Smooth muscle cell (in vitro differentiated cells): ENCODE data around the gene CSN3. TPM values are rescaled to one million over a fixed set of nuclear protein-coding genes. Genes with fewer than 3 reads are reported as not detected.

Experiments used
- DNase-seq: peaks from one replicate; lab custom pipeline; 2025; ENCODE audit not compliant: unreplicated experiment; lab: John Stamatoyannopoulos, UW
- H2AFZ ChIP-seq: fragments of 200-600 bp; sonication (generic); 2 replicates; pipeline ENCODE4 v1.6.0; 2016; ENCODE audit warnings: antibody characterized with exemption, low read depth, mild to moderate bottlenecking
- H3F3A ChIP-seq: fragments of 200-600 bp; sonication (generic); 2 replicates; pipeline ENCODE4 v1.6.0; 2017; ENCODE audit warnings: antibody characterized with exemption, low read depth
- H3K27ac ChIP-seq: fragments of 200-600 bp; sonication (generic); 2 replicates; pipeline ENCODE4 v1.5.1; 2016; ENCODE audit warnings: low read depth, mild to moderate bottlenecking
- H3K27me3 ChIP-seq: fragments of 200-600 bp; sonication (generic); 2 replicates; pipeline ENCODE4 v1.6.1; 2016; ENCODE audit warnings: low read depth, mild to moderate bottlenecking
- H3K36me3 ChIP-seq: fragments of 200-600 bp; sonication (generic); 2 replicates; pipeline ENCODE4 v1.5.1; 2016; ENCODE audit warnings: low read depth
- H3K4me1 ChIP-seq: fragments of 200-600 bp; sonication (generic); 2 replicates; pipeline ENCODE4 v1.5.1; 2016; ENCODE audit warnings: low read depth
- H3K4me2 ChIP-seq: fragments of 200-600 bp; sonication (generic); 2 replicates; pipeline ENCODE4 v1.6.0; 2016; ENCODE audit warnings: mild to moderate bottlenecking
- H3K4me3 ChIP-seq: fragments of 200-600 bp; sonication (generic); 2 replicates; pipeline ENCODE4 v1.5.1; 2016; ENCODE audit warnings: mild to moderate bottlenecking
- H3K79me2 ChIP-seq: fragments of 200-600 bp; sonication (generic); 2 replicates; pipeline ENCODE4 v1.6.0; 2016; ENCODE audit warnings: low read depth, mild to moderate bottlenecking
- H3K9ac ChIP-seq: fragments of 200-600 bp; sonication (generic); 2 replicates; pipeline ENCODE4 v1.6.0; 2016; ENCODE audit warnings: low read depth
- H3K9me3 ChIP-seq: fragments of 200-600 bp; sonication (generic); replicated peaks from 2 replicates; pipeline ENCODE4 v1.5.1; 2016; ENCODE audit warnings: low read depth
- H4K20me1 ChIP-seq: fragments of 200-600 bp; sonication (generic); 2 replicates; pipeline ENCODE4 v1.6.0; 2016; ENCODE audit warnings: low read depth
- WGBS: methylation state at CpG from one replicate; pipeline ENCODE4 v1.1.7; 2016; ENCODE audit warnings: low lambda C conversion rate; 5-methylcytosine and 5-hydroxymethylcytosine counted together
- polyA plus RNA-seq: library from polyadenylated mRNA; unstranded; fragments of >200 nt; fragmentation: Nextera tagmentation; extraction: Ambion mirVana; gene quantifications from 2 replicates; pipeline ENCODE4 v1.2.1, GENCODE V29; 2016
- total RNA-seq: library from RNA; depleted of rRNA; stranded (reverse); fragments of >200 nt; gene quantifications from 2 replicates; pipeline ENCODE4 v1.2.3, GENCODE V29; 2014
- TF ChIP-seq, protein P1 (sequence below): fragments of 200-600 bp; sonication (generic); IDR thresholded peaks from 2 replicates; pipeline ENCODE4 v1.5.1; 2017; ENCODE audit warnings: borderline replicate concordance, mild to moderate bottlenecking, antibody characterized with exemption; ENCODE audit not compliant: insufficient read depth, poor library complexity, severe bottlenecking

The CSN3 gene
- total and polyA plus RNA-seq, 2 experiments from 2014 or later: not detected

DNA sequence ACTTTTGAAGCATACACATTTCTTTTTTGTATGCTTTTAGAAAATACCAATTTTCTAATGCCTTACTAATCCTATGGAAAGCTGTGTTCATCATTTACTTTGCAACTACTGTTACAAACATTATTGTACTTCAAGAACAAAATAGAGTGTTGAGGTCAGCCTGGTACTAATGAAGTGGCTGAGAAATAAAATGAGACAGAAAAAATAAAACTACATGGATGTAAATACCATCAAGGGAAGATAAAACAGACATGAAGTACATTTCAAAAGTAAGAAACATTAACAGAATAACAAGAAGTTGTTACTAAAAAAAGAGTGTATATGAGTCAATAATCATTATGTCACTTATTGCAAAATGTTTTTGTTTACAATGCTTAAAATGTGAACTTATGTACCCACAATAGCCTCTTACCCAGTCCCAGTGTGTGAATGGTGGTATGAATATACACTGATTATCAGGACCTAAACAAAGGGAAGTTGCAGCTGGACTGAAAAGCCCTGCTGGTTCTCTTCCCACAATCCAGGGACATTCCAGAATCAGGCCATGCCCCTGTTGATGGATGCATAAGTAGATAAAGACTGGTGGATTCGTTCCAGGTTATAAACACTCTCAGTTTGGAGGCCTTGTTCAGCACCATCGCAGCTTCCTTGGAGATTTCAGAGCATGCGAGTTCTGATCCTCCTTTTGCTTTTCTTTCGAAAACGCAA, 2.4 kb upstream of the CSN3 start:
- Histone ChIP-seq H3K36me3 (no peaks in the 10 kb centered on the region), H3K9ac (no peak overlapping the region), H3K27me3 (no peaks in the 10 kb centered on the region), H3K4me3 (no peak overlapping the region), H3K79me2 (no peaks in the 10 kb centered on the region), H4K20me1 (no peaks in the 10 kb centered on the region), H3K4me1 (peaks cover 3% of the 10 kb centered on the region), H3K4me2 (peak overlapping the region; percentile 51), H3F3A (no peaks in the 10 kb centered on the region), H2AFZ (peak overlapping the region; percentile 23), H3K9me3 (no peaks in the 10 kb centered on the region), H3K27ac (peak overlapping the region; percentile 48)
- no peak for DNase-seq
- WGBS: 65% methylated on average over 5 of the region's 5 CpGs
- TF ChIP-seq, protein P1, sequence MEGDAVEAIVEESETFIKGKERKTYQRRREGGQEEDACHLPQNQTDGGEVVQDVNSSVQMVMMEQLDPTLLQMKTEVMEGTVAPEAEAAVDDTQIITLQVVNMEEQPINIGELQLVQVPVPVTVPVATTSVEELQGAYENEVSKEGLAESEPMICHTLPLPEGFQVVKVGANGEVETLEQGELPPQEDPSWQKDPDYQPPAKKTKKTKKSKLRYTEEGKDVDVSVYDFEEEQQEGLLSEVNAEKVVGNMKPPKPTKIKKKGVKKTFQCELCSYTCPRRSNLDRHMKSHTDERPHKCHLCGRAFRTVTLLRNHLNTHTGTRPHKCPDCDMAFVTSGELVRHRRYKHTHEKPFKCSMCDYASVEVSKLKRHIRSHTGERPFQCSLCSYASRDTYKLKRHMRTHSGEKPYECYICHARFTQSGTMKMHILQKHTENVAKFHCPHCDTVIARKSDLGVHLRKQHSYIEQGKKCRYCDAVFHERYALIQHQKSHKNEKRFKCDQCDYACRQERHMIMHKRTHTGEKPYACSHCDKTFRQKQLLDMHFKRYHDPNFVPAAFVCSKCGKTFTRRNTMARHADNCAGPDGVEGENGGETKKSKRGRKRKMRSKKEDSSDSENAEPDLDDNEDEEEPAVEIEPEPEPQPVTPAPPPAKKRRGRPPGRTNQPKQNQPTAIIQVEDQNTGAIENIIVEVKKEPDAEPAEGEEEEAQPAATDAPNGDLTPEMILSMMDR: no peak

DNA sequence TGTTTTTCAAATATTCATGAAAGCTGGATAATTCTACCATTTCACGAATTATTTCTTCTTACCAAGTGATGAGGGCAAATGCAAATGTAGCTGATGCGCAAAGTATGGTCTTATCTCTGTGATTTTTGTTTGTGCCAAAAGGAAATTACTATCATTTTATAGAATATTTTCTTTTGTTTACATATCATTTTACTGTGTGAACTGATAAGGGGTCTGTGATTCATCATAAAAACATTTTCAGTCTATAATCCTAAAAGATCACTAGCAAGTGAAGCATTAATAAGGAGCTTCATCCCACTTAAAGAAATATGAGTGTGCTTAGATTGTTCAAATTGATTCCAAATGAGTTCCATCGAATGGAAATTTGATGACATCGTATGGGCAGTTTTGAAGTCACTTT, 694 bp downstream of the CSN3 start:
- no peak for DNase-seq
- H3K4me3 ChIP-seq: no peak overlapping the region
- no peaks in the 10 kb centered on the region for H3K79me2 ChIP-seq
- no peak overlapping the region for H3K4me2 ChIP-seq
- 70% methylated on average over 4 of the region's 4 CpGs for WGBS
- no peaks in the 10 kb centered on the region for H3K36me3 ChIP-seq
- no peaks in the 10 kb centered on the region for H3K27me3 ChIP-seq
- H3K27ac ChIP-seq: no peak overlapping the region
- H3K4me1 ChIP-seq: peaks cover 3% of the 10 kb centered on the region
- H3K9ac ChIP-seq: no peak overlapping the region
- TF ChIP-seq, protein P1: no peak
- no peaks in the 10 kb centered on the region for H3F3A ChIP-seq
- no peak overlapping the region for H2AFZ ChIP-seq
- no peaks in the 10 kb centered on the region for H3K9me3 ChIP-seq
- H4K20me1 ChIP-seq: no peaks in the 10 kb centered on the region

DNA sequence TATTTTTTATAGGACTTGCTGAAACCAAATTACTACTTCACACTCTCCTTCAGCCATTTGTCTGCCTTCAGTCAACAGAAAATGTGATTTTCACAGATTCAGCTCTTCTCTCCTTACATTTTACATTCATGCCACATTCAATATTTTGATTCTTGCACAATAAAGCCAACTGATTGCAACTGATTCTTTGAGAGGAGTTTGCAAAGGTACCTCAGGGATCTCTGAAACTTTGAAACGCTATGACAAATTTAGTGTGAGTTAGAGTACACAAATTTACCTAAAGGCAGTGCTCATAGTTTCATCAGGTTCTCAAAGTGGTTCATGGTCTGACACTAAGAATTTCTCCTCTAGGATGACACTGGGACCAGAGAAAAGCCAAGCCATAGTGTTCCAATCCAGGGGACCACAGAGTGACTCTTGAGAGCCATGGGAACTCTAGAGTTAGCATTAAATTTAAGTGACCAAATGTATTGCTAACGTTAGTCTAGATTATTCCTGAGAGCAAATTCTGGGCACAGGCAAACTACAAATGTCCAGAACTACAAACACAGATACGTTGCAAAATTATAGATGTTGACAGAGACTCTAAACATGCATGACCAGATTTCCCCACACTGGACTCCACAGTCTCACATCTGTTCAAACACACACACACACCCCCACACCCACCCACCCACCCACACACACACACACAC, 9.0 kb downstream of the CSN3 start:
- TF ChIP-seq, protein P1: no peak
- Histone ChIP-seq H3K4me1 (no peaks in the 10 kb centered on the region), H4K20me1 (no peaks in the 10 kb centered on the region), H3F3A (no peaks in the 10 kb centered on the region), H2AFZ (no peak overlapping the region), H3K9me3 (no peaks in the 10 kb centered on the region), H3K27me3 (no peaks in the 10 kb centered on the region), H3K4me3 (no peak overlapping the region), H3K79me2 (no peaks in the 10 kb centered on the region), H3K27ac (no peak overlapping the region), H3K36me3 (no peaks in the 10 kb centered on the region), H3K9ac (no peak overlapping the region), H3K4me2 (no peak overlapping the region)
- 62% methylated on average over 3 of the region's 3 CpGs for WGBS
- no peak for DNase-seq

DNA sequence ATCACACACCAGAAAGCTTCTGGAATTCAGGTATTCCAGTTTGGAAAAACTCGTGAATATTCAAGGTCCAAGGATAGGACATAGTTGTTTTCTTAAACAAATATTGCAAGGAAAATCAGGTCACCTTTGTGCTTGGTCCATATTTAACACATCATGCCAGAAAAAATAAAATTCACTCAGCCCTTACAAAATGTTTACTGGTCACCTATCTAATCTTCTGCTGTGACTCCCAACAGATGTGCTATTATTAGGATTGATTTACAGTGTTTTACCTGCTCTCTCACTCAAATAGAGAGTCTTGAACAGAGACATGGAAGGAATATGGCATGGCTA, 9.5 kb downstream of the CSN3 start:
- no peak overlapping the region for H3K27ac ChIP-seq
- no peak overlapping the region for H2AFZ ChIP-seq
- H3K4me1 ChIP-seq: no peaks in the 10 kb centered on the region
- H3K9ac ChIP-seq: no peak overlapping the region
- no peaks in the 10 kb centered on the region for H4K20me1 ChIP-seq
- no peaks in the 10 kb centered on the region for H3K27me3 ChIP-seq
- no peak for DNase-seq
- TF ChIP-seq, protein P1: no peak
- no peaks in the 10 kb centered on the region for H3F3A ChIP-seq
- no peak overlapping the region for H3K4me3 ChIP-seq
- H3K79me2 ChIP-seq: no peaks in the 10 kb centered on the region
- 75% methylated on average over 1 of the region's 1 CpG for WGBS
- no peaks in the 10 kb centered on the region for H3K9me3 ChIP-seq
- no peak overlapping the region for H3K4me2 ChIP-seq
- no peaks in the 10 kb centered on the region for H3K36me3 ChIP-seq
